MM.1S (cell line): Measurements from ENCODE around the gene TBC1D19.

ENCODE experiments used
- CTCF ChIP-seq: fragments of 300-600 bp; sonication (generic); IDR thresholded peaks from 2 replicates; pipeline ENCODE4 v1.5.1; 2016; ENCODE audit warnings: antibody characterized with exemption, low read length, mixed read lengths
- EZH2phosphoT487 ChIP-seq: fragments of 300-600 bp; sonication (generic); IDR thresholded peaks from 2 replicates; pipeline ENCODE4 v1.6.1; 2018; ENCODE audit warnings: antibody characterized with exemption, low read length

- TF ChIP-seq EZH2phosphoT487 (no peak), CTCF (no peak)
Observed at GRCh38 chr4:26792639-26793038, 208.8 kb downstream of the TBC1D19 start.
